Fibroblast of the conjunctiva (primary cell): ENCODE measurements around the gene SPIRE2.
A peak's percentile ranks its signal among the peaks of the same experiment; 100 is the strongest.
"Not testable (repeated sequence)": the region's sequence is repeated elsewhere in the genome, so short reads cannot be mapped to it uniquely, and the experiment has no call there.

Source experiments
- DNase-seq: peaks from one replicate; pipeline ENCODE4 v3.0.0-alpha.2; 2010; ENCODE audit warnings: low read depth

The SPIRE2 gene

GRCh38 chr16:89808475-89808874 is 19.8 kb upstream of the SPIRE2 start:
- DNase-seq, result no peak

DNA sequence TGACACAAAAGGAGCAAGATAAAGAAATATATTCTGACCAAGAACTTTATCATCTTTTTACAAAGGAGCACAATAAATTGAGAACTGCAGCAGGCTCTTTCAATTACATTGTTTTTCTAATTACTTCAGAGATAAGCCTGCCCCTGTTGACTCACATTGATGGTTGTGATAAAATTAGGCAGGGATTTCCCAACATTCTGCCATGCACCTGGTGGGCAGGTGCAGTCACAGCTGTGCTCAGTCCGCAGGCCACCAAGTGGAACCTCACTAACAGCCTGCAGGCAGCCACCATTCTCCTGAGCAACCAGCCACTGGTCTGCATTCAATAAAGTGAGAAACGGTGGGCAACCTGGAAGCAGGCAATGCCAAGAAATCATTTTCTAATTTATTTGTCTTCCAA is 17.0 kb upstream of the SPIRE2 start:
- DNase-seq, result no peak

GRCh38 chr16:89815639-89816348 is 12.5 kb upstream of the SPIRE2 start:
- DNase-seq, result no peak

DNA sequence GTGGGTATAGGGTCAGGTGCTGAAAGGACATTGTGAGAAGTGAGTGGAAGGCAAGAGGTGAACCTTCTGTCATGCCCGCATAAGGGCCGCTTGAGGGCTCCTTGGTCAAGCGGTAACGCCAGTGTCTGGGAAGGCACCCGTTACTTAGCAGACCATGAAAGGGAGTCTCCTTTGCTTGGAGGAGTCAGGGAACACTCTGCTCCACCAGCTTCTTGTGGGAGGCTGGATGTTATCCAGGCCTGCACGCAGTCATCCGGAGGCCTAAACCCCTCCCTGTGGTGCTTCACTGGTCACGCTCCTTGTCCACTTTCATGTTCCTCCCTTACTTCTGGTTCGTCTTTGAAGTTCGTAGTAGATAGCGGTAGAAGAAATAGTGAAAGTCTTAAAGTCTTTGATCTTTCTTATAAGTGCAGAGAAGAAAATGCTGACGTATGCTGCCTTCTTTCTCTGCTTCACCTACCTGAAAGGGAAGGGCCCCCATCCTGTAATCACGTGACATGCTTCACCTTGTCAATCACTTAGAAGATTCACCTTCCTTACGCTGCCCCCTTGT is 9.3 kb upstream of the SPIRE2 start:
- DNase-seq, result not testable (repeated sequence)

GRCh38 chr16:89819448-89819847 is 8.8 kb upstream of the SPIRE2 start:
- not testable (repeated sequence) for DNase-seq

DNA sequence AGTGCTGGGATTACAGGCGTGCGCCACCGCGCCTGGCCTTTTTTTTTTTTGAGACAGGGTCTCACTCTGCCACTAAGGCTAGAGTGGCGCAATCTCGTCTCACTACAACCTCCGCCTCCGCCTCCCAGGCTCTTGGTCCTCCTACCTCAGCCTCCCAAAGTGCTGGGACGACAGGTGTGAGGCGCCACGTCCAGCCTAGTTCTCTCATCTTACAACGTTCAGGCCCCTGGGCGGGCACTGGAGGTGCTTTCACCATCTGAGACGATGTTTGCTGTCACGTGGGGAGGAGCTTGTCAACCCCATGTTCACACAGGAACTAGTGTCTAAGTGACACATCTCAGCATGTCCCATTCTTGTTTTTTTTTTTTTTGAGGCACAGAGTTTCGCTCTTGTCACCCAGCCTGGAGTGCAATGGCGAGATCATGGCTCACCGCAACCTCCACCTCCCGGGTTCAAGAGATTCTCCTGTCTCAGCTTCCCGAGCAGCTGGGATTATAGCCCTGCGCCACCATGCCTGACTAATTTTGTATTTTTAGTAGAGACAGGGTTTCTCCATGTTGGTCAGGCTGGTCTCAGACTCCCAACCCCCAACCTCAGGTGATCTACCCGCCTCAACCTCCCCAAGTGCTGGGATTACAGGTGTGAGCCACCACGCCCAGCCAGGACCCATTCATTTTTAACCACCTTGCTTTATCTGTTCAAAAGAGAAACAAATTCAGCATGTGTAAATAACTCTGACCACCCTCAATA is 6.7 kb upstream of the SPIRE2 start:
- no peak for DNase-seq

GRCh38 chr16:89822188-89823086 is 5.8 kb upstream of the SPIRE2 start:
- DNase-seq, result no peak

DNA sequence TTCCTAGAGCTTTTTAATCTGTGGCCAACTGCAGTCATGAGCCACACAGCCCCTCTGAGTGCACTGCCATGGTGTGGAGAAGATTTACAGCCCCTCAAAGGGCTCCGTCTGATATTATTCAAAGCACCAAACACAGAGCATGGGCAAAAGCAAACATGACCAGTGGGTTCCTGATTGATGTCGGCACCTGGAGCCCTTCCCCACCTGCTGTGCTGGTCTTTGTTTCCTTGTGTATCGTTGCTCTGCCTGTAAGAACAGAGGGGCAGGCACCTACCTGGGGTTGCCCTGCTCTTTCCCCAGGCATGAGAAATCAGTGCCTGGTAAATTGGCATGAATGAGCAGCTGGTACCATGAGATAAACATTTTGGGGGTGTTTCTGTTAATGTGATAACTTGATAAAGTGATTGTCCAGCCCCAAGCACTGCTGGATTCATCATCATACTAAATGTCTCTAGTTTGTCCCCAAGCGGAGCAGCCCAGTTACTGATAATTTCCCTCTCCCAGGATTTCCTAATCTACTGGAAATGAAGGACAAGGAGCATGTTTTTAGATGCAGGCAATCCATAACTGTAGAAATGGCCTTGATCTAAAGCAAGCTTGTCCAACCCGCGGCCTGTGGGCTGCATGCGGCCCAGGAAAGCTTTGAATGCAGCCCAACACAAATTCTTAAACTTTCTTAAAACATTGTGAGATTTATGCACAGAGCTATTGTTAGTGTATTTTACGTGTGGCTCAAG is 5.0 kb upstream of the SPIRE2 start:
- DNase-seq, result no peak

- not testable (repeated sequence) for DNase-seq
Measured at GRCh38 chr16:89823824-89824148, 4.5 kb upstream of the SPIRE2 start.

DNA sequence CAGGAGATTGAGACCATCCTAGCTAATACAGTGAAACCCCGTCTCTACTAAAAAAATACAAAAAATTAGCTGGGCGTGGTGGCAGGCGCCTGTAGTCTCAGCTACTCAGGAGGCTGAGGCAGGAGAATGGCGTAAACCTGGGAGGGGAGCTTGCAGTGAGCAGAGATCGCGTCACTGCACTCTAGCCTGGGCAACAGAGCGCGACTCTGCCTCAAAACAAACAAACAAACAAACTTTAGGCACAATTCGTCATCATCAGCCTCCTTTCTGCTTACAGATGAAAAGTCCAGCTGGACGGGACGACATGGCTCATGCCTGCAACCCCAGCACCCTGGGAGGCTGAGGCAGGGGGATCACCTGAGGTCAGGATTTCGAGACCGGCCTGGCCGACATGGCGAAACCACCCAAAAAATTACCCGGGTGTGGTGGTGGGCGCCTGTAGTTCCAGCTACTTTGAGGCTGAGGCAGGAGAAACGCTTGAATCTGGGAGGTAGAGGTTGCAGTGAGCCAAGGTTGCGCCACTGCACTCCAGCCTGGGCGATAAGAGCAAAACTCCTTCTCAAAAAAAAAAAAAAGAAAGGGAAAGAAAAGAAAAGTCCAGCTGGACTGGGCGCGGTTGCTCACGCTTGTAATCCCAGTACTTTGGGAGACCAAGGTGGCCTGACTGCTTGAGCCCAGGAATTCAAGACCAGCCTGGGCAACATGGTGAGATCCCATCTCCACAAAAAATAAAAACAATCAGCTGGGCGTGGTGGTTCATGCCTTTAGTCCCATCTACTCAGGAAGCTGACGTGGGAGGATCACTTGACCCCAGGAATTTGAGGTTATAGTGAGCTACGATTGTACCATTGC is 1.5 kb upstream of the SPIRE2 start:
- DNase-seq, result no peak

DNA sequence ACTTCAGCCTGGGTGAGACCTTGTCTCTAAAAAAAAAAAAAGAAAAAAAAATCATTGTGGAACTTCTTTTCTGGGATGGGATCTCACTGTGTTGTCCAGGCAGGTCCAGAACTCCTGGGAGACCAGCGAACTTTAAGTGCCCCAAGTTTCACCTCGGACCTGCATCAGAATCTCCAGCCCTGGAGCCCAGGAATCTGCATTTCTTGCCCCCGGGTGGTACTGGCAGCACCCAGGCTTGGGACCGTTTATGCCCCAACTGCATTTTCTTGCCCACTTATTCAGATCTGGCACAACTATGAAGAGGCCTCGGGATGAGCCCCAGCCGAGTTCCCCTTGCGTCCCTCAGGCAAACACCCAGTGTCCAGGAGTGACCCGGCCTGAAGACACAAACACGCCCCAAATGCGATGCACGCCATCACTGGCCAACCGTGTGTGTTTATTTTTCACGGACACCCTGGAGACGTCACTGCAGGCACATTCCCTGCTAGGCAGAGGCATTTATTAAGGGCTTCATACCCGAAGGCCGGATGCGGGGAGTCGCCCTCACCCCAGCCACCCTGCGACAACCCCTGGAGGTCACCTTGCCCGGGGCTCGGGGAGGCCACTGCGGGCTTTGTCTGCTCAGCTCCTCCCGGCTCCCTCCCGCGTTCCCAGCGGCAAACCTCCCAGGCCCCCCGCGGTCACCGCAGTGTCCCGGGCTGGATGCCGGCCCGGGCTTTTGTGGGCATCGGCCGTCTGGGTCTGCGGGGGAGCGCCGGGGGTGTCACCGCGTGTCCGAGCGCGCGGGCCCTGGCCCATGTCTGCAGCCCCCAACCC is 684 bp upstream of the SPIRE2 start:
- peak; percentile 36 for DNase-seq

GRCh38 chr16:89828870-89829629 is 775 bp downstream of the SPIRE2 start:
- no peak for DNase-seq

DNA sequence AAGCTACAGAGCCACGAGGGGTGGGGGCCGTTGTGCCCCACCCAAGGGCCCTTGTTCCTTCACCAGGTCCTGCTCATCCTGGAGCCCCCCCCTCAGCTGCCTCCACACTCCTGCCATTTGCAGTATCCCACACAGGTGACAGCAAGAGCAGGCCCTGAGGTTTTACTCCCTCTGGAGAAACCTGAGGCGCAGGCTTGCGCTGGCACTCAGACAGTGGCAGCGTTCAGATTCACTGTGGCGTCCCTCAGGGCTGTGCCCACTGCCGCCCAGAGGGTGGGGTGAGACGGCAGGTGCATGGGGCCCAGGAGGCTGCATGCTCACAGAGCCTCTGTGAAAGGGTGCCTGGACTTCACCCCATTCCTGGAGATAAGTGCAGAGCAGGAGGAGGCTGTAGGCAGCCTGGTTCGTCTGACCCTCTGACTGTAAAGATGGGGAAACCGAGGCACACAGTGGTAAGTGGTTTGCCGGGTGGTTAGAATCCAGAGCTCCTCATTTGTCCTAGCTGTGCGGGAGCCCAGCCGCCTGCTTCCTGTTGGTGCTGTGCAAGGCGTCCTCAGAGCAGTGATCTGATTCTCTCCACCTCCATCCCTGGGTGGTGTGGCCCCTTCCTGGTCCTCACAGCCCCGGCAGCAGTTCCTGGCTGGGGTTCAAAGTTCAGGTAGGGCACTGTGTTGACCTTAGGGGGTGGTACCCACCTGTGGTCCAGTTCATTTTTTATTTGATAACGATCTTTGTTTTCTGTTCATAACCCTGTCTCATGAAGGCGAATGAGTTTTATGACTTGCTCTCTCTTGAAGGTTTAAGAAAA is 1.6 kb downstream of the SPIRE2 start:
- DNase-seq, result no peak

GRCh38 chr16:89831810-89832328 is 3.6 kb downstream of the SPIRE2 start:
- DNase-seq, result no peak

DNA sequence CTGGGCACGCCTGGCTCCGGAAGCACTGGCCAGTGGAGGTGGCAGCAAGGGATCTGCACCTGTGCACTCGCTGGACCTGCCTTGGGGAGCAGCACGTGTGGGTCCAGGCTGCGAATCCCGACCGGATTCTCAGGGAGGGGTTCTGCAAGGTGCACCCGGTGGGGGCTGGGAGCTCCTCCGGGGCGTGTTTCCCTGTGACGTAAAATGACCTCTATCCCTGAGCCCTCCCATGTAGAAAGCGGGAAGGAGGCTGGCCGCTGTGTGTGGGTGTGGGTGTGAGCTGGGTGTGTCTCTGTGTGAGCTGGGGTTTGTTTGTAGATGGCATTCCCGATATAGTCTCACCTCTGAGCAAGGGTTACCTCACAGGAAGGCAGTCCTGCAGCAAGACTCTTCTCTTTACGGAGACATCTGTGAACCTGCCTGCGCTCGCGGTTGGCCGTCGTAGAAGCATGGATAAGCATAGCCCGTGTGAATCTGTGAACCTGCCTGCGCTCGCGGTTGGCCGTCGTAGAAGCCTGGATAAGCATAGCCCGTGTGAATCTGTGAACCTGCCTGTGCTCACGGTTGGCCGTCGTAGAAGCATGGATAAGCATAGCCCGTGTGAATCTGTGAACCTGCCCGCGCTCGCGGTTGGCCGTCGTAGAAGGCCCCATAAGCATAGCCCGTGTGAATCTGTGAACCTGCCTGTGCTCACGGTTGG is 5.5 kb downstream of the SPIRE2 start:
- DNase-seq, result not testable (repeated sequence)

- DNase-seq, result not testable (repeated sequence)
Measured at GRCh38 chr16:89834813-89835363, 6.6 kb downstream of the SPIRE2 start.

DNA sequence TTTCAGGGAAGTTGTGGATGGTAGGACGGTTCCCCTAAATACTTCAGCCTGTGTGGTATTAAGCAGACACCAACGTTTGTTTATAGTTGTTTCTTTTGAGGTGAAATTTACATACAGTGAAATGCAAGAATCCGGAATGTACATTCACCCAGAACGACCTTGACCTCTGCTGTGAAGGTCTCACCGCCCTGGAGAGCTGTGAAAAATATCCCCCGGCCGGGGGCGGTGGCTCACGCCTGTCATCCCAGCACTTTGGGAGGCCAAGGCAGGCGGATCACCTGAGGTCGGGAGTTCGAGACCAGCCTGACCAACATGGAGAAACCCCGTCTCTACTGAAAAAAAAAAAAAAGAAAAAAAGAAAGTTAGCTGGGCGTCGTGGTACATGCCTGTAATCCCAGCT is 8.2 kb downstream of the SPIRE2 start:
- not testable (repeated sequence) for DNase-seq
